Astrocyte (in vitro differentiated cells and primary cell): ENCODE data around the gene COPZ1. TPM values are rescaled to one million over a fixed set of nuclear protein-coding genes. Genes with fewer than 3 reads are reported as not detected.

Experiments
- DNase-seq: peaks from one replicate; pipeline ENCODE4 v3.0.0-alpha.2; 2010; ENCODE audit warnings: low read depth
- FAIRE-seq: peaks from 2 replicates; lab custom pipeline; 2011; peaks lifted over from hg19 to GRCh38; lab: Jason Lieb, UNC
- H2AFZ ChIP-seq: 2 replicates; pipeline ENCODE4 v1.6.0; 2012; ENCODE audit warnings: low read depth, low read length, inconsistent platforms
- H3K27ac ChIP-seq: 2 replicates; pipeline ENCODE4 v1.5.1; 2011; ENCODE audit warnings: low read depth, low read length, inconsistent platforms
- H3K27me3 ChIP-seq: 2 replicates; pipeline ENCODE4 v1.6.0; 2011; ENCODE audit warnings: low read length, inconsistent platforms; ENCODE audit not compliant: insufficient read depth
- H3K36me3 ChIP-seq: 2 replicates; pipeline ENCODE4 v1.5.1; 2011; ENCODE audit warnings: low read length, inconsistent platforms; ENCODE audit not compliant: insufficient read depth
- H3K4me1 ChIP-seq: 2 replicates; pipeline ENCODE4 v1.5.1; 2011; ENCODE audit warnings: low read length, inconsistent platforms; ENCODE audit not compliant: insufficient read depth
- H3K4me2 ChIP-seq: 2 replicates; pipeline ENCODE4 v1.6.0; 2012; ENCODE audit warnings: low read length, inconsistent platforms
- H3K4me3 ChIP-seq: 2 replicates; pipeline ENCODE4 v1.5.1; 2011; ENCODE audit warnings: low read depth, mild to moderate bottlenecking, low read length, inconsistent platforms; ENCODE audit not compliant: insufficient read depth
- H3K79me2 ChIP-seq: 2 replicates; pipeline ENCODE4 v1.6.0; 2012; ENCODE audit warnings: mild to moderate bottlenecking, low read length, inconsistent platforms; ENCODE audit not compliant: insufficient read depth
- H3K9ac ChIP-seq: 2 replicates; pipeline ENCODE4 v1.6.0; 2012; ENCODE audit warnings: mild to moderate bottlenecking, low read length, inconsistent platforms
- H3K9me3 ChIP-seq: 2 replicates; pipeline ENCODE4 v1.5.1; 2012; ENCODE audit warnings: low read depth, mild to moderate bottlenecking, low read length, inconsistent platforms; ENCODE audit not compliant: insufficient read depth
- H4K20me1 ChIP-seq: 2 replicates; pipeline ENCODE4 v1.6.0; 2012; ENCODE audit warnings: low read length, inconsistent platforms; ENCODE audit not compliant: insufficient read depth
- H3K27ac Mint-ChIP-seq: one replicate; pipeline ENCODE4 v1.8.0; 2021; ENCODE audit warnings: mild to moderate bottlenecking, mixed read lengths; ENCODE audit not compliant: unreplicated experiment
- H3K27me3 Mint-ChIP-seq: one replicate; pipeline ENCODE4 v1.8.0; 2021; ENCODE audit warnings: low read depth, mixed read lengths; ENCODE audit not compliant: unreplicated experiment
- H3K36me3 Mint-ChIP-seq: one replicate; pipeline ENCODE4 v1.8.0; 2021; ENCODE audit warnings: low read depth, mixed read lengths; ENCODE audit not compliant: unreplicated experiment
- H3K4me1 Mint-ChIP-seq: one replicate; pipeline ENCODE4 v1.8.0; 2021; ENCODE audit warnings: low read depth, mixed read lengths; ENCODE audit not compliant: unreplicated experiment
- H3K4me3 Mint-ChIP-seq: one replicate; pipeline ENCODE4 v1.8.0; 2021; ENCODE audit warnings: mild to moderate bottlenecking, moderate library complexity, mixed read lengths; ENCODE audit not compliant: unreplicated experiment
- H3K9me3 Mint-ChIP-seq: one replicate; pipeline ENCODE4 v1.8.0; 2021; ENCODE audit warnings: mild to moderate bottlenecking, mixed read lengths; ENCODE audit not compliant: unreplicated experiment
- CTCF ChIP-seq: IDR thresholded peaks from 2 replicates; pipeline ENCODE4 v1.5.1; 2011; ENCODE audit warnings: low read depth, mild to moderate bottlenecking, inconsistent platforms, low read length, moderate library complexity; ENCODE audit not compliant: insufficient read depth
- EZH2 ChIP-seq: IDR thresholded peaks from 2 replicates; pipeline ENCODE4 v1.6.1; 2012; ENCODE audit warnings: mild to moderate bottlenecking, low read length, inconsistent platforms; ENCODE audit not compliant: insufficient read depth
- total RNA-seq: library from RNA; stranded (reverse); gene quantifications from 2 replicates; pipeline ENCODE4 v1.2.1, GENCODE V29; 2021

The COPZ1 gene
- total RNA-seq, 1 donor from 2014 or later = 136 TPM

GRCh38 chr12:54379398-54380201 is 54.7 kb downstream of the COPZ1 start:
- FAIRE-seq (no peak), DNase-seq (peak; percentile 51)
- peak overlapping the region; percentile 47 for H3K4me3 ChIP-seq
- no peaks in the 10 kb centered on the region for H3K27me3 ChIP-seq
- peak overlapping the region; percentile 66 for H2AFZ ChIP-seq
- peak overlapping the region; percentile 68 for H3K9ac ChIP-seq
- Mint-ChIP-seq H3K4me1 (peaks cover 26% of the 10 kb centered on the region), H3K27me3 (peaks cover 6% of the 10 kb centered on the region), H3K27ac (peak overlapping the region; percentile 43), H3K36me3 (peaks cover 16% of the 10 kb centered on the region), H3K9me3 (peaks cover 3% of the 10 kb centered on the region), H3K4me3 (peak overlapping the region; percentile 78)
- no peaks in the 10 kb centered on the region for H3K79me2 ChIP-seq
- peaks cover 4% of the 10 kb centered on the region for H4K20me1 ChIP-seq
- H3K36me3 ChIP-seq = no peaks in the 10 kb centered on the region
- peak overlapping the region; percentile 96 for H3K4me2 ChIP-seq
- TF ChIP-seq EZH2 (no peak), CTCF (peak; percentile 100)
- H3K27ac ChIP-seq = no peak overlapping the region
- H3K4me1 ChIP-seq = peaks cover 21% of the 10 kb centered on the region
- no peaks in the 10 kb centered on the region for H3K9me3 ChIP-seq

GRCh38 chr12:54381136-54381535 is 56.2 kb downstream of the COPZ1 start:
- H3K9ac ChIP-seq = no peak overlapping the region
- no peak overlapping the region for H3K27ac ChIP-seq
- Mint-ChIP-seq H3K27ac (no peak overlapping the region), H3K4me1 (peaks cover 21% of the 10 kb centered on the region), H3K9me3 (peaks cover 3% of the 10 kb centered on the region), H3K27me3 (peaks cover 6% of the 10 kb centered on the region), H3K4me3 (no peak overlapping the region), H3K36me3 (peaks cover 15% of the 10 kb centered on the region)
- no peak overlapping the region for H2AFZ ChIP-seq
- no peaks in the 10 kb centered on the region for H3K36me3 ChIP-seq
- H4K20me1 ChIP-seq = peaks cover 4% of the 10 kb centered on the region
- no peaks in the 10 kb centered on the region for H3K9me3 ChIP-seq
- peaks cover 17% of the 10 kb centered on the region for H3K4me1 ChIP-seq
- H3K4me2 ChIP-seq = no peak overlapping the region
- no peak for DNase-seq
- no peaks in the 10 kb centered on the region for H3K27me3 ChIP-seq
- no peak overlapping the region for H3K4me3 ChIP-seq
- no peak for FAIRE-seq
- no peaks in the 10 kb centered on the region for H3K79me2 ChIP-seq
- TF ChIP-seq CTCF (no peak), EZH2 (no peak)
